ENCODE data around the gene TAL1.
"Not testable (repeated sequence)": the region's sequence is repeated elsewhere in the genome, so short reads cannot be mapped to it uniquely, and the experiment has no call there.

Gene TAL1

DNA sequence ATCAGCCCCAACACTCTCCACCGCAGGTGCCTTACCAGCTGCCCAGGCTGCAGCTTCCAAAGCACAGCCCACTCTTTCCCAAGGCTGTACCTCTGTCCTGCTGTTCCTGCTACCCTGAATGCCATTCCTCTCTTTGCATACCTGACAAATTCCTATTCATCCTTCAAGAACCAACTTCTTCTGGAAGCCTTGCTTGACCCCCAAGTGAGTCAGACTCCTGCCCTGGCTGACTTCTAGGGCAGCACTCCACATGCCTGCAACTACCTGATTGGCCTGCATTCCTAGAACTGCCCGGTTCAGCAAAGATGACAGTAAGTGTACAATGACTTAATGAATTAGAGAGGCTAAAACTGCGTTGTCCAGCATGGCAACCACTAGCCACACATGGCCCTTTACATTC lies 21.4 kb downstream of the TAL1 start:
- TF ChIP-seq, protein P1, sequence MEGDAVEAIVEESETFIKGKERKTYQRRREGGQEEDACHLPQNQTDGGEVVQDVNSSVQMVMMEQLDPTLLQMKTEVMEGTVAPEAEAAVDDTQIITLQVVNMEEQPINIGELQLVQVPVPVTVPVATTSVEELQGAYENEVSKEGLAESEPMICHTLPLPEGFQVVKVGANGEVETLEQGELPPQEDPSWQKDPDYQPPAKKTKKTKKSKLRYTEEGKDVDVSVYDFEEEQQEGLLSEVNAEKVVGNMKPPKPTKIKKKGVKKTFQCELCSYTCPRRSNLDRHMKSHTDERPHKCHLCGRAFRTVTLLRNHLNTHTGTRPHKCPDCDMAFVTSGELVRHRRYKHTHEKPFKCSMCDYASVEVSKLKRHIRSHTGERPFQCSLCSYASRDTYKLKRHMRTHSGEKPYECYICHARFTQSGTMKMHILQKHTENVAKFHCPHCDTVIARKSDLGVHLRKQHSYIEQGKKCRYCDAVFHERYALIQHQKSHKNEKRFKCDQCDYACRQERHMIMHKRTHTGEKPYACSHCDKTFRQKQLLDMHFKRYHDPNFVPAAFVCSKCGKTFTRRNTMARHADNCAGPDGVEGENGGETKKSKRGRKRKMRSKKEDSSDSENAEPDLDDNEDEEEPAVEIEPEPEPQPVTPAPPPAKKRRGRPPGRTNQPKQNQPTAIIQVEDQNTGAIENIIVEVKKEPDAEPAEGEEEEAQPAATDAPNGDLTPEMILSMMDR (IDR thresholded peaks at IDR 0.05): no peak
- TF ChIP-seq ZFX (IDR thresholded peaks at IDR 0.05; ENCODE audit: borderline replicate concordance): no peak

DNA sequence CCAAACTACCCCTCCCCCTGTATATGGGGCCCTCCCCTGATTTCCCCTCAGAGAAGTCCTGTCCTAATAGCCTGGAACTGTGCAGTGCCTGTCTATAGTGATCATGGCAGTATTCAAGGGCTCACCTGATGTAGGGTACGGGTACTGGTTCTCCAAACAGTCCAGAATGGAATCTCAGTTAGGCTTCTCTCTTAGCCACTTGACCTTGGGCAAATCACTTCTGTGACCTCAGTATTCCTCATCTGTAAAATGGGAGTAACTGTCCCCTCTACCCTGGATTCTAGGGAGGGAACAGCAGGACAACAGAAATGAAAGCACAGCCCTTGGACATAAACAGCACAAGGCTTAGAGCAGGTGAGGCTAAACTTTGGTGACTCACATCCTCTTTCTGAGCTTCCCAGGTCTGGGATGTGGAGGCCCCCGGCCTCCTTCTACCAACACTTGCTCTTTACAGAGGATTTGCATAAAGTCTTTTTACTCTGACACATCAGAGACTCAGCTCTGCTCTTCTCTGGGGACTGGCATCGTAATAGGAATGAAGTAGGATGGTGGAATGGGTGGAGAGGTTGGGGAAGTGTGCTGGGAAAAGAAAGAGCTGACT lies 22.2 kb downstream of the TAL1 start:
- TF ChIP-seq, protein P1 (IDR thresholded peaks at IDR 0.05): no peak
- no peak for TF ChIP-seq ZFX (IDR thresholded peaks at IDR 0.05; ENCODE audit: borderline replicate concordance)
- H3K27ac ChIP-seq: no peak overlapping the region

More for the DNA sequence above, 21.4 kb downstream of the TAL1 start:
- H3K27ac ChIP-seq: no peak overlapping the region

DNA sequence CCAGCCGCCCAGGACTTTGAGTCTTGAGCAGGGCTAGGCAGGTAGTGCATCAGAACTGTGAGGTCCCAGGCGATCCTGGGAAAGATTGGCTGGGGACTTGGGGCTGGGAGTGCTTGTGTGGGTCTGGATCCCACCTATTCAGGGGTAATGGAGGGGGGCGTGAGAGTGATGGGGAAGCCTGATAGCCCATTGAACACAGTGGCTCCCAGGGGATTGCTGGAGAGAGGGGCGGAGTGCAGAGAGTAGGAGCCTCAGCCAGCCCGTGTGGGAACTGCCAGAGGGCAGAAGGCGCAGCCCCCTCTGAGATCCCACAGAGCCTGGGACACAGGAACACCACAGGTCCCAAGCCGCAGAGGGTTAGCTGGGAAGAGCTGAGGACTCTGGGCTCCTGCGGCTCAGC lies 22.9 kb downstream of the TAL1 start:
- H3K27ac ChIP-seq: no peak overlapping the region
- TF ChIP-seq, protein P1 (IDR thresholded peaks at IDR 0.05): no peak
- TF ChIP-seq ZFX (IDR thresholded peaks at IDR 0.05; ENCODE audit: borderline replicate concordance): no peak

DNA sequence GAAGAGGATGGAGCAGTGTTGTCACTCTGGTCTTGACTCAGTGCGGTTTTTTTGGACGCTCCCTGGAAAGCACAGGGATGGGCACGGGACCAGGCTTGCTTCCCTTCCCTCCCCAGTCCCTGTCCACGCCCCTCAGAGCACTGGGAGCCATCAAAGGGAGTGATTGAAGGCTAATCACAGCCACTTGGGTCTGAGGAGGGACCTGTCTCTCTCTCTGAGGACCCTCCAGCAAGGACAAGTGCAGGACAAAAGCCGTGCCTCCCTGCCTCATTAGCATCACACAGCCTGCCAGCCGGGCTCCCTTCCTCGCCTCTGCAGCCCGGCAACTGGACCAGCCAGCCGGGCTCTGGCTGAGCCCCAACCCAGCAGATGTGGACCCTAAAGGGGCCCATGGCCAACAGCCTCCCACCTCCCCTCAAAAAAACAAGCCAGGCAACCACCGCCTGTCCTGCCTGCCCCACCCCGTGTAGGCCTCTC lies 23.6 kb downstream of the TAL1 start:
- TF ChIP-seq ZFX (IDR thresholded peaks at IDR 0.05; ENCODE audit: borderline replicate concordance): no peak
- TF ChIP-seq, protein P1 (IDR thresholded peaks at IDR 0.05): no peak

DNA sequence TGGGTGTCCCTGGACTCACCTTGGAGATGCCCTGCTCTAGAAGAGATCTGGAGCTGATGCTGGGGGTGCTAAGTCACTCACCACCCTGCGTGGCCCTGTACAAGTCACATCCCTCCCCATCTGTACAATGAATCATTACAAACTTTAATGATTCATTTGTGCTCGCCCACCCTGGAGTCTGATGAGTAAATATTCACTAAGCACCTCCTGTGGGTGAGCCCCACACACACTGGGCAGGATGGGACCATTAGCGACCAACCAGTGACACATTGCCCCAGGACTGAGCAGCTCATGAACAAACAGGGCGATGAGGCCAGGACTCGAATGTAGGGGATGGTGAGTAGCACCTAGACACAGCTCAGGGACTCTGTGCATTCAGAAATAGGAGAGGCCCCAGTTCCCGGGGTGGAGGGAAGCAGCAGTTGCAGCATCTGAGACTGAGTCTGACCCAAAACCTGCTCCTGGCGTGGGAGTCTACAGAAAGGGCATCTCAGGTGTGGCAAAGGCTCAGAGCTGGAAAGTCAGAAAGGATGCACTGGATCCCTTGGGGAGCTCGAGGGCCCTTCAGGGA lies 24.1 kb downstream of the TAL1 start:
- TF ChIP-seq ZFX (IDR thresholded peaks at IDR 0.05; ENCODE audit: borderline replicate concordance): no peak
- TF ChIP-seq, protein P1 (IDR thresholded peaks at IDR 0.05): no peak
- H3K27ac ChIP-seq: no peak overlapping the region

More for the DNA sequence above, 23.6 kb downstream of the TAL1 start:
- H3K27ac ChIP-seq: no peak overlapping the region

DNA sequence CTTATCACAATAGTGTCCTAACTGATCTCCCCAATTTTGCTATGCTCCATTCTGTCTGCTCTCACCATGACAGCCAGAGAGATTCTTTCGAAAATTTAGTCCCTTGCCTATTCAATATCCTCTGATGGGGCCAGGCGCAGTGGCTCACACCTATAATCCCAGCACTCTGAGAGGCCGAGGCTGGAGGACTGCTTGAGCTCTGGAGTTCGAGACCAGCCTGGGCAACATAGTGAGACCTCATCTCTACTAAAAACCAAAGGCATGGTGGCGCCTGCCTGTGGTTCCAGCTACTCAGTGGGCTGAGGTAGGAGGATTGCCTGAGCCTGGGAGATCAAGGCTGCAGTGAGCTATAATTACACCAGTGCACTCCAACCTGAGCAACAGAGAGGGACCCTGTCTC lies 26.1 kb downstream of the TAL1 start:
- TF ChIP-seq ZFX (IDR thresholded peaks at IDR 0.05; ENCODE audit: borderline replicate concordance): no peak
- TF ChIP-seq, protein P1 (IDR thresholded peaks at IDR 0.05): no peak

DNA sequence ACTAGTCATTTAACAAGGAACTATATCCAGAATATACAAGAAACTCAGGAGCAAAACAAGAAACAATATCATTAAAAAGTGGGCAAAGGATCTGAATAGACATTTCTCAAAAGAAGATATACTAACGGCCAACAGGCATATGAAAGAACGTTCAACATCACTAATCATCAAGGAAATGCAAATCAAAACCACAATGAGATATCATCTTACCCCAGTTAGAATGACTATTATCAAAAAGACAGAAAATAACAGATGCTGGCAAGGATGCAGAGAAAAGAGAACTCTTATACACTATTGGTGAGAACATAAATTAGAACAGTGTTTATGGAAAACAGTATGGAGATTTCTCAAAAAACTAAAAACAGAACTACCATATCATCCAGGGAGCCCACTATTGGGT lies 28.5 kb downstream of the TAL1 start:
- H3K27ac ChIP-seq: not testable (repeated sequence)

More for the DNA sequence above, 26.1 kb downstream of the TAL1 start:
- H3K27ac ChIP-seq: no peak overlapping the region
